ENCODE results near the gene PRSS16. TPM values are rescaled to one million over a fixed set of nuclear protein-coding genes. Genes with fewer than 3 reads are reported as not detected.
A peak's percentile ranks its signal among the peaks of the same experiment; 100 is the strongest.

The PRSS16 gene
- total and polyA plus RNA-seq, 9 of the 15 experiments (the other 6 are each of a cell fraction or from before 2014, with no cell fraction given) = 4.5 to 21.3 (median 12.1) TPM

GRCh38 chr6:27213544-27214125 is 33.9 kb upstream of the PRSS16 start (continued):
- TF ChIP-seq ZBTB11 (CRISPR knock-in tag; IDR thresholded peaks at IDR 0.05) (peak in 1 of 3 experiments; percentile 20; a peak in 1 of 6 replicates), MEF2A (IDR thresholded peaks at IDR 0.05; ENCODE audit: control insufficient read depth, low read depth, low read length) (no peak), SMAD2 (IDR thresholded peaks at IDR 0.05; ENCODE audit: low read depth, low read length) (no peak), NCOA6 (IDR thresholded peaks at IDR 0.05) (no peak), U2AF2 (optimal IDR thresholded peaks at IDR 0.05; ENCODE audit: low read depth, low read length) (no peak), HDAC2 (IDR thresholded peaks at IDR 0.05) (0 out of 2 replicates have a peak, but pooled peaks have one; percentile 65), CHCHD3 (CRISPR knock-in tag; IDR thresholded peaks at IDR 0.05) (no peak), CEBPB (tag; IDR thresholded peaks at IDR 0.05) (peak; percentile 82), ZKSCAN1 (IDR thresholded peaks at IDR 0.05; ENCODE audit: low read depth, low read length) (peak; percentile 25; the same call in 1 of the 2 replicates), TEAD1 (CRISPR knock-in tag; IDR thresholded peaks at IDR 0.05) (0 out of 4 replicates have a peak, but pooled peaks of 1 of the 2 experiments have one; percentile 17), VEZF1 (CRISPR knock-in tag; IDR thresholded peaks at IDR 0.05) (0 out of 2 replicates have a peak, but pooled peaks have one; percentile 55), ZNF253 (CRISPR knock-in tag; conservative IDR thresholded peaks at IDR 0.05) (no peak), MCM7 (IDR thresholded peaks at IDR 0.05) (no peak)
- TF ChIP-seq, protein P1, sequence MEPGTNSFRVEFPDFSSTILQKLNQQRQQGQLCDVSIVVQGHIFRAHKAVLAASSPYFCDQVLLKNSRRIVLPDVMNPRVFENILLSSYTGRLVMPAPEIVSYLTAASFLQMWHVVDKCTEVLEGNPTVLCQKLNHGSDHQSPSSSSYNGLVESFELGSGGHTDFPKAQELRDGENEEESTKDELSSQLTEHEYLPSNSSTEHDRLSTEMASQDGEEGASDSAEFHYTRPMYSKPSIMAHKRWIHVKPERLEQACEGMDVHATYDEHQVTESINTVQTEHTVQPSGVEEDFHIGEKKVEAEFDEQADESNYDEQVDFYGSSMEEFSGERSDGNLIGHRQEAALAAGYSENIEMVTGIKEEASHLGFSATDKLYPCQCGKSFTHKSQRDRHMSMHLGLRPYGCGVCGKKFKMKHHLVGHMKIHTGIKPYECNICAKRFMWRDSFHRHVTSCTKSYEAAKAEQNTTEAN (CRISPR knock-in tag; IDR thresholded peaks at IDR 0.05) = no peak
- TF ChIP-seq, protein P2, sequence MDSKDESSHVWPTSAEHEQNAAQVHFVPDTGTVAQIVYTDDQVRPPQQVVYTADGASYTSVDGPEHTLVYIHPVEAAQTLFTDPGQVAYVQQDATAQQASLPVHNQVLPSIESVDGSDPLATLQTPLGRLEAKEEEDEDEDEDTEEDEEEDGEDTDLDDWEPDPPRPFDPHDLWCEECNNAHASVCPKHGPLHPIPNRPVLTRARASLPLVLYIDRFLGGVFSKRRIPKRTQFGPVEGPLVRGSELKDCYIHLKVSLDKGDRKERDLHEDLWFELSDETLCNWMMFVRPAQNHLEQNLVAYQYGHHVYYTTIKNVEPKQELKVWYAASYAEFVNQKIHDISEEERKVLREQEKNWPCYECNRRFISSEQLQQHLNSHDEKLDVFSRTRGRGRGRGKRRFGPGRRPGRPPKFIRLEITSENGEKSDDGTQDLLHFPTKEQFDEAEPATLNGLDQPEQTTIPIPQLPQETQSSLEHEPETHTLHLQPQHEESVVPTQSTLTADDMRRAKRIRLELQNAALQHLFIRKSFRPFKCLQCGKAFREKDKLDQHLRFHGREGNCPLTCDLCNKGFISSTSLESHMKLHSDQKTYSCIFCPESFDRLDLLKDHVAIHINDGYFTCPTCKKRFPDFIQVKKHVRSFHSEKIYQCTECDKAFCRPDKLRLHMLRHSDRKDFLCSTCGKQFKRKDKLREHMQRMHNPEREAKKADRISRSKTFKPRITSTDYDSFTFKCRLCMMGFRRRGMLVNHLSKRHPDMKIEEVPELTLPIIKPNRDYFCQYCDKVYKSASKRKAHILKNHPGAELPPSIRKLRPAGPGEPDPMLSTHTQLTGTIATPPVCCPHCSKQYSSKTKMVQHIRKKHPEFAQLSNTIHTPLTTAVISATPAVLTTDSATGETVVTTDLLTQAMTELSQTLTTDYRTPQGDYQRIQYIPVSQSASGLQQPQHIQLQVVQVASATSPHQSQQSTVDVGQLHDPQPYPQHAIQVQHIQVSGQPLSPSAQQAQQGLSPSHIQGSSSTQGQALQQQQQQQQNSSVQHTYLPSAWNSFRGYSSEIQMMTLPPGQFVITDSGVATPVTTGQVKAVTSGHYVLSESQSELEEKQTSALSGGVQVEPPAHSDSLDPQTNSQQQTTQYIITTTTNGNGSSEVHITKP (IDR thresholded peaks at IDR 0.05; ENCODE audit: partially characterized antibody) = peak; percentile 16

Measured in K562 (cell line).